H1 (cell line): ENCODE measurements around the gene LAMC3. TPM values are rescaled to one million over a fixed set of nuclear protein-coding genes. Genes with fewer than 3 reads are reported as not detected.

Experiments used
- CTCF ChIA-PET: fragments of 300-600 bp; sonication (Branson Sonifier 250); formaldehyde crosslinking; loops from one replicate; lab custom pipeline; 2021; ENCODE audit not compliant: partially characterized antibody; lab: Charles Lee
- POLR2A ChIA-PET: fragments of 300-600 bp; sonication (Branson Sonifier 250); formaldehyde crosslinking; loops from one replicate; lab custom pipeline; 2021; ENCODE audit warnings: inconsistent platforms; ENCODE audit not compliant: partially characterized antibody; lab: Charles Lee
- DNase-seq, 2 experiments: peaks; one replicate each; pipeline versions ENCODE4 v3.0.0 to v3.0.0-alpha.2; 2010 to 2022; ENCODE audit warnings: low spot score in 2 of 2, low read depth in 1 of 2, mixed read lengths in 1 of 2
- FAIRE-seq: peaks from 2 replicates; lab custom pipeline; 2011; peaks lifted over from hg19 to GRCh38; lab: Jason Lieb, UNC
- H2AFZ ChIP-seq: 2 replicates; pipeline ENCODE4 v1.8.1; 2012; ENCODE audit warnings: low read length, inconsistent platforms
- H2AK5ac ChIP-seq: 2 replicates; pipeline ENCODE4 v1.6.1; 2013; ENCODE audit warnings: low read depth, low read length
- H2BK120ac ChIP-seq: replicated peaks from 2 replicates; pipeline ENCODE3; 2013; ENCODE audit warnings: low read depth, low read length, inconsistent platforms
- H2BK12ac ChIP-seq: 2 replicates; pipeline ENCODE4 v1.6.1; 2013; ENCODE audit warnings: low read depth, low read length
- H2BK15ac ChIP-seq: 2 replicates; pipeline ENCODE4 v1.6.1; 2013; ENCODE audit warnings: low read length
- H2BK20ac ChIP-seq: 2 replicates; pipeline ENCODE4 v1.6.1; 2013; ENCODE audit warnings: low read length
- H2BK5ac ChIP-seq: 2 replicates; pipeline ENCODE4 v1.6.1; 2013; ENCODE audit warnings: low read depth, low read length
- H3K14ac ChIP-seq: 2 replicates; pipeline ENCODE4 v1.6.1; 2013; ENCODE audit warnings: inconsistent platforms; ENCODE audit not compliant: insufficient read length
- H3K18ac ChIP-seq: 2 replicates; pipeline ENCODE4 v1.6.1; 2013; ENCODE audit warnings: low read length; ENCODE audit errors: extremely low read depth
- H3K23ac ChIP-seq: 2 replicates; pipeline ENCODE4 v1.6.1; 2013; ENCODE audit warnings: inconsistent platforms; ENCODE audit not compliant: insufficient read length
- H3K23me2 ChIP-seq: 2 replicates; pipeline ENCODE4 v1.6.1; 2013; ENCODE audit warnings: low read depth, low read length
- H3K27ac ChIP-seq: 2 replicates; pipeline ENCODE4 v1.6.1; 2011; ENCODE audit warnings: low read depth, low read length, inconsistent platforms
- H3K27me3 ChIP-seq, 4 experiments: replicated peaks in 1 of 4; 1 replicate in 1 of 4; 2 replicates in 3 of 4; pipeline versions ENCODE4 v1.6.1 to v1.8.1; 2011 to 2013; ENCODE audit warnings: low read length in 3 of 4, mild to moderate bottlenecking in 3 of 4, inconsistent platforms in 2 of 4, mixed read lengths in 2 of 4, moderate library complexity in 1 of 4; ENCODE audit not compliant: control insufficient read depth in 3 of 4, insufficient read depth in 3 of 4; ENCODE audit errors: extremely low read depth in 1 of 4
- H3K36me3 ChIP-seq, 4 experiments: 2 replicates each; pipeline versions ENCODE4 v1.6.1 to v1.8.1; 2011 to 2013; ENCODE audit warnings: mild to moderate bottlenecking in 4 of 4, low read length in 3 of 4, moderate library complexity in 2 of 4, control low read depth in 1 of 4, inconsistent platforms in 1 of 4; ENCODE audit not compliant: insufficient read depth in 4 of 4, control insufficient read depth in 2 of 4
- H3K4ac ChIP-seq: replicated peaks from 2 replicates; pipeline ENCODE3; 2013; ENCODE audit warnings: low read length, low read depth, mixed read lengths, inconsistent platforms; ENCODE audit not compliant: insufficient read length
- H3K4me1 ChIP-seq, 4 experiments: replicated peaks in 1 of 4; 1 replicate in 1 of 4; 2 replicates in 3 of 4; pipeline versions ENCODE4 v1.6.1 to v1.8.1; 2011 to 2013; ENCODE audit warnings: low read length in 3 of 4, inconsistent platforms in 2 of 4, mixed read lengths in 1 of 4; ENCODE audit not compliant: insufficient read depth in 4 of 4, control insufficient read depth in 3 of 4
- H3K4me2 ChIP-seq, 2 experiments: 2 replicates each; pipeline versions ENCODE4 v1.6.1 to v1.8.1; 2011 to 2013; ENCODE audit warnings: low read depth in 2 of 2, low read length in 2 of 2, control low read depth in 1 of 2, inconsistent platforms in 1 of 2, mild to moderate bottlenecking in 1 of 2; ENCODE audit not compliant: insufficient read depth in 1 of 2
- H3K4me3 ChIP-seq, 4 experiments: fragments of 200-600, 300-600 bp in 1 of 4; sonication (generic), shearing (Covaris generic), sonication (Bioruptor Twin) in 1 of 4; 2 replicates each; pipeline versions ENCODE4 v1.5.1 to v1.8.1; 2011 to 2016; ENCODE audit warnings: low read length in 4 of 4, low read depth in 3 of 4, control low read depth in 2 of 4, inconsistent platforms in 2 of 4, mild to moderate bottlenecking in 2 of 4, mixed read lengths in 1 of 4, moderate library complexity in 1 of 4; ENCODE audit not compliant: insufficient read depth in 2 of 4; ENCODE audit errors: extremely low read depth in 1 of 4
- H3K56ac ChIP-seq: replicated peaks from 2 replicates; pipeline ENCODE3; 2013; ENCODE audit warnings: low read depth, mild to moderate bottlenecking, mixed read lengths, low read length, inconsistent platforms; ENCODE audit not compliant: insufficient read length
- H3K79me1 ChIP-seq: 2 replicates; pipeline ENCODE4 v1.6.1; 2013; ENCODE audit warnings: low read depth, low read length, control low read depth
- H3K79me2 ChIP-seq, 2 experiments: 2 replicates each; pipeline versions ENCODE4 v1.6.1 to v1.8.1; 2012 to 2013; ENCODE audit warnings: low read length in 2 of 2, mild to moderate bottlenecking in 2 of 2, inconsistent platforms in 1 of 2; ENCODE audit not compliant: insufficient read depth in 2 of 2, control insufficient read depth in 1 of 2
- H3K9ac ChIP-seq, 4 experiments: replicated peaks in 1 of 4; 1 replicate in 1 of 4; 2 replicates in 3 of 4; pipeline versions ENCODE4 v1.6.1 to v1.8.1; 2011 to 2013; ENCODE audit warnings: low read depth in 3 of 4, low read length in 3 of 4, control low read depth in 2 of 4, mild to moderate bottlenecking in 2 of 4, moderate library complexity in 2 of 4, inconsistent platforms in 1 of 4; ENCODE audit errors: extremely low read depth in 1 of 4
- H3K9me3 ChIP-seq, 2 experiments: 2 replicates each; pipeline versions ENCODE4 v1.6.1 to v1.8.1; 2012 to 2013; ENCODE audit warnings: mild to moderate bottlenecking in 2 of 2, moderate library complexity in 2 of 2, control low read depth in 1 of 2, inconsistent platforms in 1 of 2, low read depth in 1 of 2, low read length in 1 of 2, mixed read lengths in 1 of 2; ENCODE audit not compliant: insufficient read depth in 2 of 2
- H4K20me1 ChIP-seq, 2 experiments: replicated peaks in 1 of 2; 2 replicates each; pipeline versions ENCODE3 to v1.8.1; 2011 to 2013; ENCODE audit warnings: inconsistent platforms in 2 of 2, low read length in 2 of 2, mild to moderate bottlenecking in 1 of 2; ENCODE audit not compliant: insufficient read depth in 2 of 2, control insufficient read depth in 1 of 2
- H4K5ac ChIP-seq: 2 replicates; pipeline ENCODE4 v1.6.1; 2013; ENCODE audit warnings: low read length, low read depth, mixed read lengths, inconsistent platforms; ENCODE audit not compliant: insufficient read length
- H4K8ac ChIP-seq: 2 replicates; pipeline ENCODE4 v1.8.0; 2013; ENCODE audit warnings: mild to moderate bottlenecking, moderate library complexity, low read length, inconsistent platforms; ENCODE audit not compliant: insufficient read depth; ENCODE audit errors: extremely low read depth
- H4K91ac ChIP-seq: replicated peaks from 2 replicates; pipeline ENCODE3; 2013; ENCODE audit warnings: low read length, mixed read lengths, inconsistent platforms; ENCODE audit not compliant: insufficient read length
- USF2 ChIP-seq: IDR thresholded peaks from 2 replicates; pipeline ENCODE4 v1.6.1; 2011; ENCODE audit warnings: low read length, improper control_type of control experiment
- WGBS, 2 experiments: shearing (Covaris generic) in 1 of 2; methylation state at CpG; one replicate each; pipeline versions ENCODE4 v1.1.6 to v1.1.7; 2013 to 2015; ENCODE audit warnings: low lambda C conversion rate in 2 of 2, mixed read lengths in 2 of 2, inconsistent platforms in 1 of 2, low coverage in 1 of 2, missing lambda C conversion rate in 1 of 2; ENCODE audit not compliant: insufficient replicate concordance in 2 of 2, insufficient coverage in 1 of 2, insufficient read length in 1 of 2; ENCODE audit errors: extremely low coverage in 1 of 2, missing lambda C conversion rate in 1 of 2; 5-methylcytosine and 5-hydroxymethylcytosine counted together
- polyA plus RNA-seq, 7 experiments: library from polyadenylated mRNA; depleted of rRNA in 3 of 7; stranded (reverse) in 5 of 7; unstranded in 2 of 7; fragments of >200 nt in 5 of 7; fragments of 200-250 nt in 2 of 7; gene quantifications; 1 replicate in 5 of 7; 2 replicates in 1 of 7; 4 replicates in 1 of 7; pipeline versions ENCODE4 v1.2.1 to v1.2.3, GENCODE V29; 2011 to 2013; ENCODE audit warnings: missing spikeins in 2 of 7, mixed read lengths in 2 of 7
- total RNA-seq: library from RNA; stranded (reverse); fragmentation: NEBNext Ultra II Directional; extraction: Animal tissue kit (Norgen Biotek cat#: 25700); gene quantifications from 2 replicates; pipeline ENCODE4 v1.2.1, GENCODE V29; 2021

LAMC3 gene
- total and polyA plus RNA-seq, 2 of the 8 experiments (the other 6 are each of a cell fraction or from before 2014, with no cell fraction given), result 9.3 to 12.3 TPM

- Histone ChIP-seq H2BK15ac (no peak overlapping the region), H3K79me1 (no peaks in the 10 kb centered on the region), H2BK120ac (no peak overlapping the region), H3K27me3 (no peaks in the 10 kb centered on the region; a peak in 1 of 7 replicates), H3K9ac (no peak overlapping the region), H4K20me1 (no peaks in the 10 kb centered on the region), H3K23ac (no peak overlapping the region), H2BK20ac (no peak overlapping the region), H3K4ac (no peak overlapping the region), H3K56ac (no peak overlapping the region), H3K4me3 (no peak overlapping the region), H3K18ac (no peak overlapping the region), H3K27ac (no peak overlapping the region), H4K5ac (no peak overlapping the region), H3K9me3 (no peaks in the 10 kb centered on the region), H4K8ac (no peak overlapping the region; the same call in 1 of the 2 replicates), H2BK12ac (no peak overlapping the region), H3K4me2 (no peak overlapping the region), H3K4me1 (no peaks in the 10 kb centered on the region), H3K79me2 (no peaks in the 10 kb centered on the region)
- DNase-seq (no peak), FAIRE-seq (no peak)
- POLR2A ChIA-PET, result interaction anchor here (0.7 to 2.7 kb wide), 4 partner anchors 12 to 144 kb away, joined by 3 to 10 read pairs (median 4); partner anchors contain the start of gene AIF1L
- WGBS, 2 experiments, result 86% methylated on average over 8 of the region's 8 CpGs; no CpG with 5 or more reads in 1 of the 2 experiments
- TF ChIP-seq USF2, result no peak
- TF ChIP-seq, all 59 proteins: peak for 0
- Histone ChIP-seq H3K23me2 (no peaks in the 10 kb centered on the region), H2AK5ac (no peak overlapping the region), H2AFZ (no peak overlapping the region), H3K14ac (no peak overlapping the region), H3K36me3 (no peaks in the 10 kb centered on the region), H2BK5ac (no peak overlapping the region), H4K91ac (no peak overlapping the region)
- CTCF ChIA-PET, result interaction anchor here (0.9 to 1.9 kb wide), 4 partner anchors 10 to 31 kb away, joined by 3 to 8 read pairs (median 4); no protein-coding TSS in a partner anchor
Measured at GRCh38 chr9:131084661-131085369, 75.8 kb downstream of the LAMC3 start.
